Measurements from ENCODE around the gene VWA5B1. TPM values are rescaled to one million over a fixed set of nuclear protein-coding genes. Genes with fewer than 3 reads are reported as not detected.
A peak's percentile ranks its signal among the peaks of the same experiment; 100 is the strongest.

VWA5B1 gene
- total RNA-seq, 3 donors from 2014 or later, result 0.29 TPM; not detected in 2

DNA sequence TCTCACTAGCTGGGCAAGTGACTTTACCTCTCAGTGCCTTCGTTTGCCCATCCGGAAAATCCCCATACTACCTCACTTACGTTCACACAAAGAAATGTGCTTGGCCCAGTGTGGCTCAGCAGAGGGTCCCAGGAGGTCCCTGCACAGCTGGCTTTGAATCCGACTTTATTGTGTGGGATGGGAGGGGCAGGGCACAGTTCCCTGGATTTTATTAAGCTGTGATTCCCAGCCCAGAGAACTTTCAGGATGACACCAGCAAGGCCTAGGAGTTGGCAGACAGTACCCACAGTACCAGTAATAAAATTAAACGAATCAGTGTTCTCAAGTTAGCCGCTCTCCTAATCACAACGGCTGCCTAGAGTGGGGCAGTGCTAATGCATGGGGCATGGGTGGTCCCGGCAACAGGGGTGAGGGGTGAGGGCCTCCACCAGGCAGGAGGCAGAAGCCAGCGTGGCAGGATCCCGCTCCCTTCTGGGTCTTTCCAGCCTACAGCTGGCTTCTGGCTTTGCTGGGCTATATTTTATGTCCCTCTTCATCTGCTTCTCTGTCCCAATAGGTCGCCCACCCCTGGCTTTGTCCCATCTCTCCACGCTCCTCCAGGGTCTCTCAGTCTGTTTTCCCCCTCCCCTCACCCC is 74.9 kb downstream of the VWA5B1 start:
- peaks cover 0 to 44% of the 10 kb centered on the region in 2 donors for H3K27me3 ChIP-seq
- intact Hi-C loops (cut with DNase I; ENCODE audit: low total_unique reads), result no loop called here
- peak overlapping the region in 2 of 3 donors; percentile 48 to 62 for H3K4me3 ChIP-seq
- DNase-seq (ENCODE audit: low spot score in 2 of 2), result no peak
- peaks cover 0 to 15% of the 10 kb centered on the region in 2 donors for H3K4me1 ChIP-seq
- no peaks in the 10 kb centered on the region for H3K9me3 ChIP-seq
- TF ChIP-seq, protein P1, sequence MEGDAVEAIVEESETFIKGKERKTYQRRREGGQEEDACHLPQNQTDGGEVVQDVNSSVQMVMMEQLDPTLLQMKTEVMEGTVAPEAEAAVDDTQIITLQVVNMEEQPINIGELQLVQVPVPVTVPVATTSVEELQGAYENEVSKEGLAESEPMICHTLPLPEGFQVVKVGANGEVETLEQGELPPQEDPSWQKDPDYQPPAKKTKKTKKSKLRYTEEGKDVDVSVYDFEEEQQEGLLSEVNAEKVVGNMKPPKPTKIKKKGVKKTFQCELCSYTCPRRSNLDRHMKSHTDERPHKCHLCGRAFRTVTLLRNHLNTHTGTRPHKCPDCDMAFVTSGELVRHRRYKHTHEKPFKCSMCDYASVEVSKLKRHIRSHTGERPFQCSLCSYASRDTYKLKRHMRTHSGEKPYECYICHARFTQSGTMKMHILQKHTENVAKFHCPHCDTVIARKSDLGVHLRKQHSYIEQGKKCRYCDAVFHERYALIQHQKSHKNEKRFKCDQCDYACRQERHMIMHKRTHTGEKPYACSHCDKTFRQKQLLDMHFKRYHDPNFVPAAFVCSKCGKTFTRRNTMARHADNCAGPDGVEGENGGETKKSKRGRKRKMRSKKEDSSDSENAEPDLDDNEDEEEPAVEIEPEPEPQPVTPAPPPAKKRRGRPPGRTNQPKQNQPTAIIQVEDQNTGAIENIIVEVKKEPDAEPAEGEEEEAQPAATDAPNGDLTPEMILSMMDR (IDR thresholded peaks at IDR 0.05), result no peak
- TF ChIP-seq POLR2A (IDR thresholded peaks at IDR 0.05) (no peak), POLR2AphosphoS5 (IDR thresholded peaks at IDR 0.05) (no peak)
- no peak overlapping the region for H3K27ac ChIP-seq
- no peaks in the 10 kb centered on the region for H3K36me3 ChIP-seq

DNA sequence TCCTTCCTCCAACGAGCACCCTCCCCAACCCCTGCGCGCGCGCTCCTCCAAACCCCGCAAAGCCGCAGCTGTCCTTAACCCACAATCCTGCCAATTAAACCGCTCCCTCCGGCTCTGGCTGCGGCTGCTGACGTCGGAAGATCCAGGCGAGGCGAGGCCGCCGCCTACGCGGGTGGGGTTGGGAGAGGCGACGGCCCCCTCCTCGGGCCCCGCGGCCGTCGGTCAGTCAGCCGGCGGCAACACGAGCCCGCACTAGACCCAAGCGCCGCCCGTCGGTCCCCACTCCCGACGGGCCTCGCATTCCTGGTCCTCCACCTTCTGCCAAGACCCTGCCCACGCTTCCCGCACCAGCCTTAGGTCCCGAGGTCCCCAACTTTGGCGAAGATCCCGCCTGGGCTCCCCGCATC is 75.4 kb downstream of the VWA5B1 start:
- no peak overlapping the region for H3K27ac ChIP-seq
- H3K4me1 ChIP-seq, result peaks cover 0 to 15% of the 10 kb centered on the region in 2 donors
- H3K27me3 ChIP-seq, result peaks cover 0 to 44% of the 10 kb centered on the region in 2 donors
- no peaks in the 10 kb centered on the region for H3K9me3 ChIP-seq
- no peak for DNase-seq (ENCODE audit: low spot score in 2 of 2)
- no peak for TF ChIP-seq POLR2A (IDR thresholded peaks at IDR 0.05)
- no peak for TF ChIP-seq POLR2AphosphoS5 (IDR thresholded peaks at IDR 0.05)
- TF ChIP-seq, protein P1 (IDR thresholded peaks at IDR 0.05), result no peak
- H3K4me3 ChIP-seq, result peak overlapping the region; percentile 13 to 62 (median 48)
- intact Hi-C loops (cut with DNase I; ENCODE audit: low total_unique reads), result no loop called here
- no peaks in the 10 kb centered on the region for H3K36me3 ChIP-seq

DNA sequence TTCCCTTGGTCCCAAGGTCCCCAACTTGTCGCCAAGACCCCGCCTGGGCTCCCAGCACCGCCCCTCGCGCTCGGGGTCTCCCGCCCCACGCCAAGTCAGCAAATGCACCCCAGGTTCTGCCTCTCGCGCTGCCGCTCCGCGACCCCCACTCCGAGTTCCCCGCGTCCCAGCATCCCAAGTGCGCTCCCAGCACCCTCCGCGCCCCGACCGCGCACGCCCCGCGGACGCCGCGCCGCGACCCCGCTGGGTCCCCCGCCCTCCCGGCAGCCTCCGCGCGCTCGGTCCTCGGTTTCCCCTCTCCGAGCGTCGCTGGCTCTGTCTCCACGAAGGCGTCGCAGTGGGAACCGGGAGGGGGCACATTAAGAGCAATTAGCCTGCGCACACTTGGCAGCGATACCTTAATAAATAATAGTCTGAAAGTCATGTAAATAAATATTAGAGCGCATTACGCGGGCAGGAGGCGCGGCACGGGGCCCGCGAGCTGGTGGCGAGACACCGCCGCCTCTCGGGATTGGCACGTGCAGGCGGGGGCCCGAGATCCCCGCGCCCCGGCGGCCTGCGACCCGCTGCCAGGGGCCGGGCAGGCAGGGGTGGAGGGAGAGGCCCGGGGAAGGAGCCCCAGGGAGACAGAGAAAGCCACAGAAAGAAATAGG is 75.9 kb downstream of the VWA5B1 start:
- Histone ChIP-seq H3K27me3 (peaks cover 0 to 44% of the 10 kb centered on the region in 2 donors), H3K27ac (peak overlapping the region in 1 of 2 donors; percentile 11), H3K4me3 (peak overlapping the region; percentile 13 to 62 (median 48)), H3K36me3 (no peaks in the 10 kb centered on the region), H3K4me1 (peaks cover 0 to 15% of the 10 kb centered on the region in 2 donors), H3K9me3 (no peaks in the 10 kb centered on the region)
- TF ChIP-seq, protein P1 (IDR thresholded peaks at IDR 0.05), result no peak
- TF ChIP-seq POLR2AphosphoS5 (IDR thresholded peaks at IDR 0.05) (no peak), POLR2A (IDR thresholded peaks at IDR 0.05) (no peak)
- intact Hi-C loops (cut with DNase I; ENCODE audit: low total_unique reads), result no loop called here
- no peak for DNase-seq (ENCODE audit: low spot score in 2 of 2)

DNA sequence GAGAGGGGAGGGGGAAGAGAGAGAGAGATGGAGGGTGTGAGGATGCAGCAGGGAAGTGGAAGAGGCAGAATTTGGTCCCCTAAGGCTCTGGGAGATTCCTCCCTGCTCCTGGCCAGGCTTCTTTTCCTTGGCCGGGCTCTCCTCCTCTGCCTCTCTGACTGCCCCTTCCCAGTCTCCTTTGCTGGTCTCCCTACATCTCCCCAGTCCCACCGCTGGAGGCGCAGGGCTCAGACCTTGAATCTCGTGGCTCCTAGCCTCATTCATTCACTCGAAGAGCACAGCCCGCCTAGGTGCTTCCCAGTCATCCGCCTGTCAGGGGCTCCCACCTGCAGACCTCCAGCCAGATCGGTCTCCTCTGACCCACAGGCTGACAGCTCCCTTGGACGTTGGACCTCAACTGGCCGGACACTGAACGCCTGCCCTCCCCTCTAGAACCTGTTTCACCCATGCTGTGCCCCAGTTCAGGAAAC is 76.5 kb downstream of the VWA5B1 start:
- Histone ChIP-seq H3K9me3 (no peaks in the 10 kb centered on the region), H3K27me3 (peaks cover 0 to 44% of the 10 kb centered on the region in 2 donors), H3K4me1 (peaks cover 0 to 15% of the 10 kb centered on the region in 2 donors), H3K27ac (no peak overlapping the region), H3K4me3 (peak overlapping the region in 2 of 3 donors; percentile 48 to 62), H3K36me3 (no peaks in the 10 kb centered on the region)
- TF ChIP-seq, protein P1 (IDR thresholded peaks at IDR 0.05), result peak; percentile 19 to 40 (median 23)
- no peak for TF ChIP-seq POLR2AphosphoS5 (IDR thresholded peaks at IDR 0.05)
- TF ChIP-seq POLR2A (IDR thresholded peaks at IDR 0.05), result no peak
- intact Hi-C loops (cut with DNase I; ENCODE audit: low total_unique reads), result no loop called here
- DNase-seq (ENCODE audit: low spot score in 2 of 2), result no peak

DNA sequence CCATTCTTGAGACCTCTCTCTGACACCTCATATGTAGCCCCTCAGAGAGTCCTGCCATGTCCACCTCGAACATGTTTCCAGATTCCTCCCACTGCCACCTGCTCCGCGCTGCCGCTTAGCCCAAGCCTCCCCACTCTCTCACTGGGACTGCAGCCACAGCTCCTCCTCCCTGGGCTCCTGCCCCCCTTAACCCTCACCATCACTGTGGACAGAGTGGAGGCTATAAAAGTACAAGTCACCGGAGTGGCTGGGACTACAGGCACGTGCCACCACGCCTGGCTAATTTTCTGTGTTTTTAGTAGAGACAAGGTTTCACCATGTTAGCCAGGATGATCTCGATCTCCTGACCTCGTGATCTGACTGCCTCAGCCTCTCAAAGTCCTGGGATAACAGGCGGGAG is 77.0 kb downstream of the VWA5B1 start:
- H3K9me3 ChIP-seq, result no peaks in the 10 kb centered on the region
- no peak overlapping the region for H3K27ac ChIP-seq
- H3K36me3 ChIP-seq, result no peaks in the 10 kb centered on the region
- H3K4me3 ChIP-seq, result peak overlapping the region in 1 of 3 donors; percentile 62
- peaks cover 0 to 44% of the 10 kb centered on the region in 2 donors for H3K27me3 ChIP-seq
- intact Hi-C loops (cut with DNase I; ENCODE audit: low total_unique reads), result no loop called here
- TF ChIP-seq POLR2A (IDR thresholded peaks at IDR 0.05) (no peak), POLR2AphosphoS5 (IDR thresholded peaks at IDR 0.05) (no peak)
- TF ChIP-seq, protein P1 (IDR thresholded peaks at IDR 0.05), result no peak
- peaks cover 0 to 15% of the 10 kb centered on the region in 2 donors for H3K4me1 ChIP-seq
- no peak for DNase-seq (ENCODE audit: low spot score in 2 of 2)

All from breast epithelium (tissue), 4 donors.